Panc1 (cell line): ENCODE results near the gene SLC27A2.

Experiments used
- POLR2AphosphoS5 ChIP-seq: IDR thresholded peaks from 2 replicates; pipeline ENCODE4 v1.6.1; 2012; ENCODE audit warnings: mild to moderate bottlenecking, low read depth, low read length, moderate library complexity
- SIN3A ChIP-seq: IDR thresholded peaks from 2 replicates; pipeline ENCODE4 v1.6.1; 2012; ENCODE audit warnings: low read depth, mild to moderate bottlenecking, low read length, moderate library complexity, borderline replicate concordance; ENCODE audit not compliant: insufficient read depth
- TCF7L2 ChIP-seq: IDR thresholded peaks from 2 replicates; pipeline ENCODE4 v1.6.1; 2011; ENCODE audit warnings: mild to moderate bottlenecking, low read depth, low read length, inconsistent platforms
- TF ChIP-seq, protein P1 (sequence below): fragments of 450-650 bp; IDR thresholded peaks from 2 replicates; pipeline ENCODE4 v1.5.1; 2017; ENCODE audit warnings: mild to moderate bottlenecking
- TF ChIP-seq, protein P2 (sequence below), 2 experiments: IDR thresholded peaks; 2 replicates each; pipeline ENCODE4 v1.6.1; 2011 to 2012; ENCODE audit warnings: low read depth in 2 of 2, control low read depth in 1 of 2, low read length in 1 of 2, mild to moderate bottlenecking in 1 of 2, moderate library complexity in 1 of 2; ENCODE audit not compliant: insufficient read depth in 1 of 2

- TF ChIP-seq, protein P1, sequence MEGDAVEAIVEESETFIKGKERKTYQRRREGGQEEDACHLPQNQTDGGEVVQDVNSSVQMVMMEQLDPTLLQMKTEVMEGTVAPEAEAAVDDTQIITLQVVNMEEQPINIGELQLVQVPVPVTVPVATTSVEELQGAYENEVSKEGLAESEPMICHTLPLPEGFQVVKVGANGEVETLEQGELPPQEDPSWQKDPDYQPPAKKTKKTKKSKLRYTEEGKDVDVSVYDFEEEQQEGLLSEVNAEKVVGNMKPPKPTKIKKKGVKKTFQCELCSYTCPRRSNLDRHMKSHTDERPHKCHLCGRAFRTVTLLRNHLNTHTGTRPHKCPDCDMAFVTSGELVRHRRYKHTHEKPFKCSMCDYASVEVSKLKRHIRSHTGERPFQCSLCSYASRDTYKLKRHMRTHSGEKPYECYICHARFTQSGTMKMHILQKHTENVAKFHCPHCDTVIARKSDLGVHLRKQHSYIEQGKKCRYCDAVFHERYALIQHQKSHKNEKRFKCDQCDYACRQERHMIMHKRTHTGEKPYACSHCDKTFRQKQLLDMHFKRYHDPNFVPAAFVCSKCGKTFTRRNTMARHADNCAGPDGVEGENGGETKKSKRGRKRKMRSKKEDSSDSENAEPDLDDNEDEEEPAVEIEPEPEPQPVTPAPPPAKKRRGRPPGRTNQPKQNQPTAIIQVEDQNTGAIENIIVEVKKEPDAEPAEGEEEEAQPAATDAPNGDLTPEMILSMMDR: no peak
- TF ChIP-seq POLR2AphosphoS5 (no peak), TCF7L2 (no peak), SIN3A (no peak)
- TF ChIP-seq, protein P2, sequence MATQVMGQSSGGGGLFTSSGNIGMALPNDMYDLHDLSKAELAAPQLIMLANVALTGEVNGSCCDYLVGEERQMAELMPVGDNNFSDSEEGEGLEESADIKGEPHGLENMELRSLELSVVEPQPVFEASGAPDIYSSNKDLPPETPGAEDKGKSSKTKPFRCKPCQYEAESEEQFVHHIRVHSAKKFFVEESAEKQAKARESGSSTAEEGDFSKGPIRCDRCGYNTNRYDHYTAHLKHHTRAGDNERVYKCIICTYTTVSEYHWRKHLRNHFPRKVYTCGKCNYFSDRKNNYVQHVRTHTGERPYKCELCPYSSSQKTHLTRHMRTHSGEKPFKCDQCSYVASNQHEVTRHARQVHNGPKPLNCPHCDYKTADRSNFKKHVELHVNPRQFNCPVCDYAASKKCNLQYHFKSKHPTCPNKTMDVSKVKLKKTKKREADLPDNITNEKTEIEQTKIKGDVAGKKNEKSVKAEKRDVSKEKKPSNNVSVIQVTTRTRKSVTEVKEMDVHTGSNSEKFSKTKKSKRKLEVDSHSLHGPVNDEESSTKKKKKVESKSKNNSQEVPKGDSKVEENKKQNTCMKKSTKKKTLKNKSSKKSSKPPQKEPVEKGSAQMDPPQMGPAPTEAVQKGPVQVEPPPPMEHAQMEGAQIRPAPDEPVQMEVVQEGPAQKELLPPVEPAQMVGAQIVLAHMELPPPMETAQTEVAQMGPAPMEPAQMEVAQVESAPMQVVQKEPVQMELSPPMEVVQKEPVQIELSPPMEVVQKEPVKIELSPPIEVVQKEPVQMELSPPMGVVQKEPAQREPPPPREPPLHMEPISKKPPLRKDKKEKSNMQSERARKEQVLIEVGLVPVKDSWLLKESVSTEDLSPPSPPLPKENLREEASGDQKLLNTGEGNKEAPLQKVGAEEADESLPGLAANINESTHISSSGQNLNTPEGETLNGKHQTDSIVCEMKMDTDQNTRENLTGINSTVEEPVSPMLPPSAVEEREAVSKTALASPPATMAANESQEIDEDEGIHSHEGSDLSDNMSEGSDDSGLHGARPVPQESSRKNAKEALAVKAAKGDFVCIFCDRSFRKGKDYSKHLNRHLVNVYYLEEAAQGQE (IDR thresholded peaks at IDR 0.05; ENCODE audit: insufficient read depth in 1 of 2, low read depth in 2 of 2, low read length in 1 of 2): no peak
Observed at GRCh38 chr15:50180582-50180981, 1.4 kb upstream of the SLC27A2 start.
